Hepatocyte (in vitro differentiated cells): ENCODE results near the gene THNSL1. TPM values are rescaled to one million over a fixed set of nuclear protein-coding genes. Genes with fewer than 3 reads are reported as not detected.

Source experiments
- DNase-seq: peaks from one replicate; pipeline ENCODE4 v3.0.0-alpha.2; 2016; ENCODE audit warnings: low spot score
- H2AFZ ChIP-seq: fragments of 200-600 bp; sonication (generic); 2 replicates; pipeline ENCODE4 v1.6.0; 2016; ENCODE audit warnings: antibody characterized with exemption, mild to moderate bottlenecking
- H3K27ac ChIP-seq: fragments of 200-600 bp; sonication (generic); 2 replicates; pipeline ENCODE4 v1.5.1; 2016; ENCODE audit warnings: mild to moderate bottlenecking
- H3K27me3 ChIP-seq: fragments of 200-600 bp; sonication (generic); 2 replicates; pipeline ENCODE4 v1.6.1; 2016
- H3K36me3 ChIP-seq: fragments of 200-600 bp; sonication (generic); replicated peaks from 2 replicates; pipeline ENCODE4 v1.5.1; 2016; ENCODE audit warnings: low read depth; ENCODE audit not compliant: insufficient read depth
- H3K4me1 ChIP-seq: fragments of 200-600 bp; sonication (generic); 2 replicates; pipeline ENCODE4 v1.5.1; 2016; ENCODE audit warnings: mild to moderate bottlenecking, moderate library complexity; ENCODE audit not compliant: insufficient read depth
- H3K4me2 ChIP-seq: fragments of 200-600 bp; sonication (generic); 2 replicates; pipeline ENCODE4 v1.6.0; 2016
- H3K4me3 ChIP-seq: fragments of 200-600 bp; sonication (generic); 2 replicates; pipeline ENCODE4 v1.5.1; 2016; ENCODE audit warnings: mild to moderate bottlenecking
- H3K79me2 ChIP-seq: fragments of 200-600 bp; sonication (generic); 2 replicates; pipeline ENCODE4 v1.6.0; 2017; ENCODE audit warnings: mild to moderate bottlenecking
- H3K9me2 ChIP-seq: fragments of 200-600 bp; sonication (generic); replicated peaks from 2 replicates; pipeline ENCODE4 v1.6.0; 2017; ENCODE audit warnings: mild to moderate bottlenecking; ENCODE audit not compliant: insufficient read depth
- H3K9me3 ChIP-seq: fragments of 200-600 bp; sonication (generic); 2 replicates; pipeline ENCODE4 v1.5.1; 2016; ENCODE audit warnings: low read depth, mild to moderate bottlenecking
- H4K20me1 ChIP-seq: fragments of 200-600 bp; sonication (generic); 2 replicates; pipeline ENCODE4 v1.6.0; 2016; ENCODE audit warnings: mild to moderate bottlenecking; ENCODE audit not compliant: insufficient read depth, poor library complexity, severe bottlenecking
- EZH2 ChIP-seq: fragments of 200-600 bp; sonication (generic); IDR thresholded peaks from 2 replicates; pipeline ENCODE4 v1.6.1; 2016; ENCODE audit warnings: antibody characterized with exemption, mild to moderate bottlenecking, borderline replicate concordance
- EZH2phosphoT487 ChIP-seq: fragments of 200-600 bp; sonication (generic); IDR thresholded peaks from one replicate; pipeline ENCODE4 v1.6.1; 2018; ENCODE audit warnings: antibody characterized with exemption, mild to moderate bottlenecking, low read depth, moderate library complexity; ENCODE audit not compliant: unreplicated experiment, severe bottlenecking
- WGBS: methylation state at CpG from one replicate; pipeline ENCODE4 v1.1.6; 2016; ENCODE audit warnings: low lambda C conversion rate; ENCODE audit errors: missing lambda C conversion rate; 5-methylcytosine and 5-hydroxymethylcytosine counted together
- polyA plus RNA-seq: library from polyadenylated mRNA; unstranded; fragments of >200 nt; fragmentation: Nextera tagmentation; extraction: Ambion mirVana; gene quantifications from 2 replicates; pipeline ENCODE4 v1.2.1, GENCODE V29; 2016
- total RNA-seq: library from RNA; depleted of rRNA; stranded (reverse); fragments of >200 nt; gene quantifications from 2 replicates; pipeline ENCODE4 v1.2.3, GENCODE V29; 2014
- TF ChIP-seq, protein P1 (sequence below): fragments of 200-600 bp; sonication (generic); IDR thresholded peaks from 2 replicates; pipeline ENCODE4 v1.5.1; 2016; ENCODE audit warnings: antibody characterized with exemption, mild to moderate bottlenecking; ENCODE audit not compliant: poor library complexity

THNSL1 gene
- total and polyA plus RNA-seq, 2 experiments from 2014 or later = 2.5 to 7.1 TPM

DNA sequence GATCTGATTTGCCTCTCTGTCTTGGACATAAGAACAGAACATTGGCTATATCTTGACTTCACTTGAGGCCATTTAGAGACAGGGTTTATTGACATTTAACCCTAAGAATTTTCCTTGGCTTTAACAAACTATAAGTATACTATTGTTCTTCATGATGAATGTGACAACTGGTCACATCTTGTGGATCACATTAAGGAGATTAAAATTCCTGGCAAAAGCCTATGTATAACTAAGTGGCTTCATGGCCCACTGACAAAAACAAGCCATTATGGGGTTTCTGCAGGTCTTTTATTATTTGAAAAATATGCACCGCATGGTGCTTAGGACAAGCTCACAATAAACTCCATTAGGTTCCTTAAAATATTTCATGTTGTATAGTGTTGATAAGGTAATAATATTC, 54.8 kb downstream of the THNSL1 start:
- no peak overlapping the region for H3K4me2 ChIP-seq
- no peaks in the 10 kb centered on the region for H3K79me2 ChIP-seq
- no peak for TF ChIP-seq EZH2
- TF ChIP-seq EZH2phosphoT487 = no peak
- TF ChIP-seq, protein P1, sequence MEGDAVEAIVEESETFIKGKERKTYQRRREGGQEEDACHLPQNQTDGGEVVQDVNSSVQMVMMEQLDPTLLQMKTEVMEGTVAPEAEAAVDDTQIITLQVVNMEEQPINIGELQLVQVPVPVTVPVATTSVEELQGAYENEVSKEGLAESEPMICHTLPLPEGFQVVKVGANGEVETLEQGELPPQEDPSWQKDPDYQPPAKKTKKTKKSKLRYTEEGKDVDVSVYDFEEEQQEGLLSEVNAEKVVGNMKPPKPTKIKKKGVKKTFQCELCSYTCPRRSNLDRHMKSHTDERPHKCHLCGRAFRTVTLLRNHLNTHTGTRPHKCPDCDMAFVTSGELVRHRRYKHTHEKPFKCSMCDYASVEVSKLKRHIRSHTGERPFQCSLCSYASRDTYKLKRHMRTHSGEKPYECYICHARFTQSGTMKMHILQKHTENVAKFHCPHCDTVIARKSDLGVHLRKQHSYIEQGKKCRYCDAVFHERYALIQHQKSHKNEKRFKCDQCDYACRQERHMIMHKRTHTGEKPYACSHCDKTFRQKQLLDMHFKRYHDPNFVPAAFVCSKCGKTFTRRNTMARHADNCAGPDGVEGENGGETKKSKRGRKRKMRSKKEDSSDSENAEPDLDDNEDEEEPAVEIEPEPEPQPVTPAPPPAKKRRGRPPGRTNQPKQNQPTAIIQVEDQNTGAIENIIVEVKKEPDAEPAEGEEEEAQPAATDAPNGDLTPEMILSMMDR = no peak
- no peaks in the 10 kb centered on the region for H3K9me3 ChIP-seq
- H2AFZ ChIP-seq = no peak overlapping the region
- H3K27ac ChIP-seq = no peak overlapping the region
- H4K20me1 ChIP-seq = no peaks in the 10 kb centered on the region
- no peak overlapping the region for H3K4me3 ChIP-seq
- H3K4me1 ChIP-seq = no peaks in the 10 kb centered on the region
- no peaks in the 10 kb centered on the region for H3K9me2 ChIP-seq
- no peaks in the 10 kb centered on the region for H3K27me3 ChIP-seq
- DNase-seq = no peak
- WGBS = 95% methylated on average over 1 of the region's 1 CpG
- H3K36me3 ChIP-seq = no peaks in the 10 kb centered on the region

DNA sequence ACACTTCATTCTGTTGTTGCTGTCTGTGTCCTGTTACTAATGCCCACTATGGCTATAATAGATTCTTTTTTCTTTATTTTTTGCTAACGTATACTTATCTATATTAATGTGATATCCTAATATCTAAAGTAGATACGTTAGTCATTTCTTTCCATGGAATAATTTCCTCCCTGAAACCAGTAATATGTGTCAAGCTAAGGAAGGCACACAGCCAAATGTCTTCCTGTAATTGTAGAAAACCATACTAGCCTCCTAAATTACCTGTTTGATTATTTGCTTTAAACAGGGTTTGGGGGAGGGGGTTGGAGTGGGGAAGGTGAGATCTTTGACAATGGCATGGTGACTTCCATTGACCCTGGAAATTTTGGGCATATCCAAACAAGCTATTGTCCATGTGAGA, 56.4 kb downstream of the THNSL1 start:
- Histone ChIP-seq H3K9me2 (no peaks in the 10 kb centered on the region), H3K9me3 (no peaks in the 10 kb centered on the region), H3K79me2 (no peaks in the 10 kb centered on the region), H3K27me3 (no peaks in the 10 kb centered on the region), H3K4me2 (no peak overlapping the region), H3K36me3 (no peaks in the 10 kb centered on the region), H3K27ac (no peak overlapping the region), H3K4me3 (no peak overlapping the region), H2AFZ (no peak overlapping the region), H4K20me1 (no peaks in the 10 kb centered on the region), H3K4me1 (no peaks in the 10 kb centered on the region)
- no peak for DNase-seq
- WGBS = 92% methylated on average over 2 of the region's 2 CpGs
- TF ChIP-seq, protein P1 = no peak
- no peak for TF ChIP-seq EZH2
- TF ChIP-seq EZH2phosphoT487 = no peak

DNA sequence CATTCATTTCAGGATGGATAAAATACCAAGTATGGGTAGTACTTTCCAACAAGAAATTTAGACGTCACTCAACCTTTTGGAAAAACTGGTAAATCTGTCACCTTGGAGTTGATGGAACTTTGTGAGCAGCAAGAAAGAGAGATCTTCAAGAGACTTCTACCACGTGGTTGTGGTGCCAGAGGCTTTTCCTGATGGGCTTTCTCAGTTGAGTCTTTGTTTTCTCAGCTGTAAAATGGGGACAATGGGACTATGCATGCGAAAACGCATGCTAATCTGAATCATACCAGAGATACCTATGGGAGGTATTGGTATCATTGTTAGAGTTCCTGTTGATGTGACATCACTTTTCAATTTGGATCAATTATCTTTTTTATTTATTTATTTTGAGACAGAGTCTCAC, 59.4 kb downstream of the THNSL1 start:
- Histone ChIP-seq H3K4me2 (no peak overlapping the region), H3K4me3 (no peak overlapping the region), H3K36me3 (no peaks in the 10 kb centered on the region), H3K9me3 (no peaks in the 10 kb centered on the region), H3K27me3 (no peaks in the 10 kb centered on the region), H3K27ac (no peak overlapping the region), H3K79me2 (no peaks in the 10 kb centered on the region), H3K9me2 (no peaks in the 10 kb centered on the region), H4K20me1 (no peaks in the 10 kb centered on the region), H3K4me1 (peaks cover 15% of the 10 kb centered on the region), H2AFZ (no peak overlapping the region)
- WGBS = 87% methylated on average over 4 of the region's 4 CpGs
- DNase-seq = no peak
- TF ChIP-seq EZH2phosphoT487 = no peak
- no peak for TF ChIP-seq EZH2
- TF ChIP-seq, protein P1 = no peak

Other genes with a start within 250 kb of the THNSL1 start
- gene PRTFDC1, start 64.0 kb upstream of the THNSL1 start, total RNA-seq = 14.7 and 14.8 TPM in 2 replicates
- 6.0 and 6.4 TPM in 2 replicates for gene PRTFDC1, start 64.0 kb upstream of the THNSL1 start, polyA plus RNA-seq
- gene ENKUR, start 454 bp upstream of the THNSL1 start, total RNA-seq = 1.4 and 3.1 TPM in 2 replicates
- 0.12 and 1.6 TPM in 2 replicates for gene ENKUR, start 454 bp upstream of the THNSL1 start, polyA plus RNA-seq
- 0.47 and 0.52 TPM in 2 replicates for gene GPR158, start 158.4 kb downstream of the THNSL1 start, total RNA-seq
- 0.02 and 0.26 TPM in 2 replicates for gene GPR158, start 158.4 kb downstream of the THNSL1 start, polyA plus RNA-seq